GM12878 (cell line): ENCODE data around the gene MOCS1. TPM values are rescaled to one million over a fixed set of nuclear protein-coding genes. Genes with fewer than 3 reads are reported as not detected.

Source experiments
- ATAC-seq: fragments of 200-7000 bp; cut with Tn5 transposase; 3 replicates; pipeline ENCODE4 v1.9.1; 2020; ENCODE audit warnings: mild to moderate bottlenecking, moderate library complexity
- BruUV-seq: library from RNA; stranded (reverse); fragments of 400-500 nt; replicated peaks from 2 replicates; lab custom pipeline; 2021; lab: Mats Ljungman, UMichigan
- CTCF ChIA-PET: fragments of 300-600 bp; sonication (Branson Sonifier 250); formaldehyde crosslinking; extraction: SDS; loops from one replicate; lab custom pipeline; 2021; ENCODE audit warnings: inconsistent platforms; lab: Yijun Ruan, JAX
- POLR2A ChIA-PET: fragments of 350-600 bp; formaldehyde crosslinking; extraction: SDS; loops from one replicate; lab custom pipeline; 2021; ENCODE audit warnings: inconsistent platforms; lab: Charles Lee
- RAD21 ChIA-PET: fragments of 300-600 bp; sonication (Branson Sonifier 250); formaldehyde crosslinking; loops from one replicate; lab custom pipeline; 2023; ENCODE audit warnings: antibody characterized with exemption; ENCODE audit not compliant: unreplicated experiment; lab: Charles Lee
- SMC1A ChIA-PET: fragments of 300-600 bp; sonication (Branson Sonifier 250); formaldehyde crosslinking; loops from one replicate; lab custom pipeline; 2023; ENCODE audit not compliant: unreplicated experiment, uncharacterized antibody; lab: Charles Lee
- DNase-seq: peaks from one replicate; pipeline ENCODE4 v3.0.0-alpha.2; 2011; ENCODE audit warnings: low read depth, low spot score
- FAIRE-seq: peaks from 3 replicates; lab custom pipeline; 2011; peaks lifted over from hg19 to GRCh38; lab: Jason Lieb, UNC
- H2AFZ ChIP-seq: 2 replicates; pipeline ENCODE4 v1.6.0; 2011; ENCODE audit warnings: low read depth, low read length, control low read depth; ENCODE audit not compliant: control insufficient read depth
- H3K27ac ChIP-seq: 2 replicates; pipeline ENCODE4 v1.5.1; 2011; ENCODE audit warnings: control low read depth; ENCODE audit not compliant: control insufficient read depth, insufficient read depth
- H3K27me3 ChIP-seq, 2 experiments: replicated peaks in 1 of 2; 2 replicates each; pipeline versions ENCODE4 v1.6.0 to v1.6.1; 2011; ENCODE audit warnings: low read length in 1 of 2; ENCODE audit not compliant: control insufficient read depth in 2 of 2, insufficient read depth in 2 of 2
- H3K36me3 ChIP-seq, 2 experiments: 2 replicates each; pipeline ENCODE4 v1.5.1; 2011; ENCODE audit warnings: low read length in 1 of 2; ENCODE audit not compliant: control insufficient read depth in 2 of 2, insufficient read depth in 2 of 2
- H3K4me1 ChIP-seq: 2 replicates; pipeline ENCODE4 v1.6.1; 2011; ENCODE audit warnings: mild to moderate bottlenecking, low read length, moderate library complexity, mixed read lengths; ENCODE audit not compliant: control insufficient read depth, insufficient read depth
- H3K4me2 ChIP-seq: 2 replicates; pipeline ENCODE4 v1.6.0; 2011; ENCODE audit warnings: control low read depth; ENCODE audit not compliant: control insufficient read depth, insufficient read depth
- H3K4me3 ChIP-seq: fragments of 200-600 bp; sonication (generic); 2 replicates; pipeline ENCODE4 v1.5.1; 2016
- H3K79me2 ChIP-seq: 2 replicates; pipeline ENCODE4 v1.6.0; 2011; ENCODE audit warnings: low read length; ENCODE audit not compliant: control insufficient read depth, insufficient read depth
- H3K9ac ChIP-seq: 2 replicates; pipeline ENCODE4 v1.8.0; 2011; ENCODE audit warnings: low read length, control low read depth, mixed read lengths; ENCODE audit not compliant: control insufficient read depth, insufficient read depth
- H3K9me3 ChIP-seq: replicated peaks from 3 replicates; pipeline ENCODE4 v1.5.1; 2011; ENCODE audit warnings: mild to moderate bottlenecking, low read length; ENCODE audit not compliant: control insufficient read depth, insufficient read depth
- H4K20me1 ChIP-seq: 2 replicates; pipeline ENCODE4 v1.6.0; 2011; ENCODE audit not compliant: control insufficient read depth, insufficient read depth
- EZH2 ChIP-seq: IDR thresholded peaks from 2 replicates; pipeline ENCODE4 v1.6.1; 2012; ENCODE audit warnings: low read depth, mild to moderate bottlenecking, control low read depth, inconsistent platforms, low read length, borderline replicate concordance; ENCODE audit not compliant: control insufficient read depth
- NFIC ChIP-seq: IDR thresholded peaks from 2 replicates; pipeline ENCODE4 v1.6.1; 2012; ENCODE audit warnings: low read depth, mild to moderate bottlenecking, inconsistent platforms, low read length, moderate library complexity
- NFYB ChIP-seq: IDR thresholded peaks from 2 replicates; pipeline ENCODE4 v1.6.1; 2011; ENCODE audit warnings: low read depth, mild to moderate bottlenecking, low read length, improper control_type of control experiment, moderate library complexity; ENCODE audit not compliant: insufficient read depth
- POLR2A ChIP-seq: IDR thresholded peaks from 2 replicates; pipeline ENCODE4 v1.6.1; 2011; ENCODE audit warnings: low read depth, mild to moderate bottlenecking, low read length
- POLR2AphosphoS5 ChIP-seq: IDR thresholded peaks from 2 replicates; pipeline ENCODE4 v1.6.1; 2011; ENCODE audit warnings: mild to moderate bottlenecking, low read length, inconsistent platforms
- WGBS: methylation state at CpG from one replicate; pipeline ENCODE4 v1.1.6; 2016; ENCODE audit warnings: low lambda C conversion rate; ENCODE audit not compliant: insufficient replicate concordance, insufficient coverage; ENCODE audit errors: missing lambda C conversion rate; 5-methylcytosine and 5-hydroxymethylcytosine counted together
- in situ Hi-C: fragments of 300-500 bp; cut with MboI; formaldehyde crosslinking; loops from 9 replicates; pipeline ENCODE4 v1.14.3; 2018; ENCODE audit warnings: mixed read lengths
- intact Hi-C: fragments of 100-400 bp; cut with micrococcal nuclease; formaldehyde crosslinking; loops from one replicate; pipeline ENCODE4 v1.14.2; 2022; ENCODE audit not compliant: unreplicated experiment
- polyA plus RNA-seq, 11 experiments: library from polyadenylated mRNA; depleted of rRNA in 4 of 11; unstranded in 6 of 11; stranded (reverse) in 5 of 11; fragments of >200 nt; fragmentation: Nextera tagmentation in 4 of 11; fragmentation: Illumina TruSeq in 1 of 11; extraction: Ambion mirVana in 4 of 11; extraction: Trizol in 1 of 11; gene quantifications; 1 replicate in 1 of 11; 2 replicates in 10 of 11; pipeline versions ENCODE4 v1.2.1 to v1.2.3, GENCODE V29; 2011 to 2016; ENCODE audit warnings: inconsistent platforms in 2 of 11, missing spikeins in 2 of 11, low read depth in 1 of 11
- total RNA-seq, 4 experiments: library from RNA; depleted of rRNA in 3 of 4; stranded (reverse); fragments of >200 nt in 3 of 4; fragmentation: Illumina TruSeq in 1 of 4; extraction: Trizol in 1 of 4; gene quantifications; 2 replicates each; pipeline versions ENCODE4 v1.2.1 to v1.2.3, GENCODE V29; 2013 to 2021
- TF ChIP-seq, protein P1 (sequence below): fragments of 450-650 bp; IDR thresholded peaks from 2 replicates; pipeline ENCODE4 v1.6.1; 2017; ENCODE audit warnings: antibody characterized with exemption, mild to moderate bottlenecking, moderate library complexity
- TF ChIP-seq, protein P2 (sequence below): fragments of 450-650 bp; IDR thresholded peaks from 2 replicates; pipeline ENCODE4 v1.6.1; 2018; ENCODE audit warnings: borderline replicate concordance, mild to moderate bottlenecking; ENCODE audit not compliant: partially characterized antibody

Gene MOCS1
- total and polyA plus RNA-seq, 10 of the 15 experiments (the other 5 are each of a cell fraction or from before 2014, with no cell fraction given): 0.02 to 5.4 (median 0.16) TPM; not detected in 2

DNA sequence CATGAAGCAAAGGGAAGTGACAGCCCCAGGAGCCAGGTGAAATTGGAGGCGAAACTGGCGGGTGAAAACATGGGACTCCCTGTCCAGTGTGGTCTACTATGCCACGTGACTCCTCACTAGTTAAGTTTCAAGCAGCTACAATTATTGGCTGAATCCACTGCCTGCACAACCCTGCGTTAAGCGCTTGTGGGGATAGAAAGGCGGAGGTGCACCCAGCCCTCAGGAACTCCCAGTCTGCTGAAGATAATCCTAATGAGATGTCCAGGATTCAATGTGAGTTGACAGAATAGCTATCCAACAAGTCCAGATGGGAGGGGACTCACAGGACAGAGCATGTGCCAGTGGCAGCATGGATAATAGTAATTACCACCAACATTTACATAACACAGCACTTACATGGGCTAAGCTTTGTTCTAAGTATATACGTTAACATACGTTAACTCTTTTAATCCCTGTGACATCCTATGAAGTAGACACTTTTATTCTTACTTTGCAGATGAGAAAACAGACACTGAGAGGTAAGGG, 1.8 kb downstream of the MOCS1 start:
- POLR2A ChIA-PET: no interaction called here
- intact Hi-C loops: no loop called here

DNA sequence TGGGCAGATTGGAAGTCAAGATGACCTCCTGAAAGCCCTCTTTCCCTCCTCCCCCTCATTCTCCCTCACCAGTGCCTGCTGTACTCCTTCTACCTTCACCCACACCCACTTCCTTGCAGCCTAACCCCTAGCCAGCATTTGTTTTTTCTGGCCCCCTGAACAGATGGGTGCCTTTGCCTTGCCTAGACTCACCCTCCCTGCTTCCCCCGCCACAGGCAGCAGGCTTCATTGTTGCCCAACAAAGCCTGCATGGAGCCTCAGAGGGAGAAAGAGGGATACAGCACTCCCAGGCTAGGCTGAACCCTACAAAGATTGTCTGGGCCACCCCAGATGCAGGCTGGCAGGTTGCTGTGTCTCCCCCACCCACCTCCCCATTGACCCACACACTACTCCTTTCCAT, 2.7 kb downstream of the MOCS1 start:
- WGBS: 0% methylated on average over 1 of the region's 1 CpG
- in situ Hi-C loops: no loop called here
- no peaks in the 10 kb centered on the region for H3K9me3 ChIP-seq
- no peak overlapping the region for H3K4me3 ChIP-seq
- H2AFZ ChIP-seq: no peak overlapping the region
- ChIA-PET CTCF (no interaction called here), POLR2A (no interaction called here), SMC1A (no interaction called here), RAD21 (no interaction called here)
- no peaks in the 10 kb centered on the region for H3K36me3 ChIP-seq
- H3K79me2 ChIP-seq: no peaks in the 10 kb centered on the region
- H3K27ac ChIP-seq: no peak overlapping the region
- FAIRE-seq: no peak
- DNase-seq: no peak
- TF ChIP-seq, protein P1, sequence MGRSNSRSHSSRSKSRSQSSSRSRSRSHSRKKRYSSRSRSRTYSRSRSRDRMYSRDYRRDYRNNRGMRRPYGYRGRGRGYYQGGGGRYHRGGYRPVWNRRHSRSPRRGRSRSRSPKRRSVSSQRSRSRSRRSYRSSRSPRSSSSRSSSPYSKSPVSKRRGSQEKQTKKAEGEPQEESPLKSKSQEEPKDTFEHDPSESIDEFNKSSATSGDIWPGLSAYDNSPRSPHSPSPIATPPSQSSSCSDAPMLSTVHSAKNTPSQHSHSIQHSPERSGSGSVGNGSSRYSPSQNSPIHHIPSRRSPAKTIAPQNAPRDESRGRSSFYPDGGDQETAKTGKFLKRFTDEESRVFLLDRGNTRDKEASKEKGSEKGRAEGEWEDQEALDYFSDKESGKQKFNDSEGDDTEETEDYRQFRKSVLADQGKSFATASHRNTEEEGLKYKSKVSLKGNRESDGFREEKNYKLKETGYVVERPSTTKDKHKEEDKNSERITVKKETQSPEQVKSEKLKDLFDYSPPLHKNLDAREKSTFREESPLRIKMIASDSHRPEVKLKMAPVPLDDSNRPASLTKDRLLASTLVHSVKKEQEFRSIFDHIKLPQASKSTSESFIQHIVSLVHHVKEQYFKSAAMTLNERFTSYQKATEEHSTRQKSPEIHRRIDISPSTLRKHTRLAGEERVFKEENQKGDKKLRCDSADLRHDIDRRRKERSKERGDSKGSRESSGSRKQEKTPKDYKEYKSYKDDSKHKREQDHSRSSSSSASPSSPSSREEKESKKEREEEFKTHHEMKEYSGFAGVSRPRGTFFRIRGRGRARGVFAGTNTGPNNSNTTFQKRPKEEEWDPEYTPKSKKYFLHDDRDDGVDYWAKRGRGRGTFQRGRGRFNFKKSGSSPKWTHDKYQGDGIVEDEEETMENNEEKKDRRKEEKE: no peak
- no peak for TF ChIP-seq EZH2
- TF ChIP-seq, protein P2, sequence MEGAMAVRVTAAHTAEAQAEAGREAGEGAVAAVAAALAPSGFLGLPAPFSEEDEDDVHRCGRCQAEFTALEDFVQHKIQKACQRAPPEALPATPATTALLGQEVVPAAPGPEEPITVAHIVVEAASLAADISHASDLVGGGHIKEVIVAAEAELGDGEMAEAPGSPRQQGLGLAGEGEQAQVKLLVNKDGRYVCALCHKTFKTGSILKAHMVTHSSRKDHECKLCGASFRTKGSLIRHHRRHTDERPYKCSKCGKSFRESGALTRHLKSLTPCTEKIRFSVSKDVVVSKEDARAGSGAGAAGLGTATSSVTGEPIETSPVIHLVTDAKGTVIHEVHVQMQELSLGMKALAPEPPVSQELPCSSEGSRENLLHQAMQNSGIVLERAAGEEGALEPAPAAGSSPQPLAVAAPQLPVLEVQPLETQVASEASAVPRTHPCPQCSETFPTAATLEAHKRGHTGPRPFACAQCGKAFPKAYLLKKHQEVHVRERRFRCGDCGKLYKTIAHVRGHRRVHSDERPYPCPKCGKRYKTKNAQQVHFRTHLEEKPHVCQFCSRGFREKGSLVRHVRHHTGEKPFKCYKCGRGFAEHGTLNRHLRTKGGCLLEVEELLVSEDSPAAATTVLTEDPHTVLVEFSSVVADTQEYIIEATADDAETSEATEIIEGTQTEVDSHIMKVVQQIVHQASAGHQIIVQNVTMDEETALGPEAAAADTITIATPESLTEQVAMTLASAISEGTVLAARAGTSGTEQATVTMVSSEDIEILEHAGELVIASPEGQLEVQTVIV: no peak
- no peak for TF ChIP-seq NFIC
- H3K9ac ChIP-seq: no peak overlapping the region
- intact Hi-C loops: no loop called here
- no peaks in the 10 kb centered on the region for H3K4me1 ChIP-seq
- H3K27me3 ChIP-seq: peaks cover 0 to 3% of the 10 kb centered on the region in 2 experiments; a peak in 1 of 4 replicates
- no peaks in the 10 kb centered on the region for H4K20me1 ChIP-seq
- no peak overlapping the region for H3K4me2 ChIP-seq
- no peak for ATAC-seq
- no TSS peak for BruUV-seq

More for the DNA sequence above, 1.8 kb downstream of the MOCS1 start:
- H3K27ac ChIP-seq: no peak overlapping the region
- WGBS: 45% methylated on average over 8 of the region's 8 CpGs
- ChIA-PET CTCF (no interaction called here), RAD21 (no interaction called here), SMC1A (no interaction called here)
- H3K9me3 ChIP-seq: no peaks in the 10 kb centered on the region
- in situ Hi-C loops: no loop called here
- FAIRE-seq (no peak), DNase-seq (no peak), ATAC-seq (no peak)
- no peaks in the 10 kb centered on the region for H3K36me3 ChIP-seq
- no TSS peak for BruUV-seq
- peaks cover 0 to 3% of the 10 kb centered on the region in 2 experiments; a peak in 1 of 4 replicates for H3K27me3 ChIP-seq
- TF ChIP-seq NFYB: no peak
- no peak for TF ChIP-seq POLR2AphosphoS5
- TF ChIP-seq POLR2A: no peak
- H3K9ac ChIP-seq: no peak overlapping the region
- no peaks in the 10 kb centered on the region for H3K79me2 ChIP-seq
- H3K4me2 ChIP-seq: no peak overlapping the region
- H2AFZ ChIP-seq: no peak overlapping the region
- H3K4me3 ChIP-seq: no peak overlapping the region
- no peaks in the 10 kb centered on the region for H4K20me1 ChIP-seq
- H3K4me1 ChIP-seq: no peaks in the 10 kb centered on the region
